ENCODE data around the gene EVA1B. TPM values are rescaled to one million over a fixed set of nuclear protein-coding genes. Genes with fewer than 3 reads are reported as not detected.

The EVA1B gene
- total and polyA plus RNA-seq, 2 donors (not counting 1 experiment from before 2014, with no cell fraction given), result 0.67 to 2.9 TPM

DNA sequence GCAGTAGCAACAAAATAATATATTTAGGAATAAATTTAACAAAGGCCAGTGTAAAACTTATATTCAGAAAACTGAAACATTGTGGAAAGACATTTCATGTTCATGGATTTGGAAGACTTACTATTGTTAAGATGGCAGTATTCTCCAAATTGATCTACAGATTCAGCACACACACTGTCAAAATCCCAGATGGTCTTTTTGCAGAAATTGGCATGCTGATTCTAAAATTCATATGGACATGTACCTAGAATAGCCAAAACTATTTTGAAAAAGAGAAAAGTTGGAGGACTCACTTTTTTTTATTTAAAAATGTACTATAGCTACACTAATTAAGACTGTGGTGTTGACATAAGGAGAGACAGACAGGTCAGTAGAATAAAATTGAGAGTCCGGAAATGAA, 49.2 kb downstream of the EVA1B start:
- no peak overlapping the region for H3K27ac ChIP-seq (ENCODE audit: low read length in 2 of 2)
- H3K4me3 Mint-ChIP-seq, result no peak overlapping the region
- no peak overlapping the region for H3K9ac ChIP-seq (ENCODE audit: low read length)
- peaks cover 80% of the 10 kb centered on the region for H3K79me2 ChIP-seq (ENCODE audit: control insufficient read depth, insufficient read depth, low read length)
- H3K9me3 Mint-ChIP-seq (ENCODE audit: insufficient read depth), result no peaks in the 10 kb centered on the region
- ChIA-PET CTCF (interaction anchor here (0.6 to 2.1 kb wide), 2 partner anchors 11 to 179 kb away, joined by 4 to 11 read pairs; no protein-coding TSS in a partner anchor), POLR2A (no interaction called here)
- no peak overlapping the region for H3K4me3 ChIP-seq (ENCODE audit: control extremely low read depth in 1 of 5, extremely low read depth in 1 of 5, insufficient read depth in 1 of 5, low read depth in 2 of 5, low read length in 4 of 5)
- no CpG with 5 or more reads among the region's 1 CpG for WGBS (ENCODE audit: insufficient coverage)
- H2AFZ ChIP-seq (ENCODE audit: insufficient read depth, low read depth, low read length, poor library complexity, severe bottlenecking), result no peak overlapping the region
- peaks cover 10 to 31% of the 10 kb centered on the region in 2 experiments for H3K36me3 ChIP-seq (replicated peaks in 1 of 2; ENCODE audit: control extremely low read depth in 1 of 2, control insufficient read depth in 1 of 2, extremely low read depth in 1 of 2, insufficient read depth in 2 of 2, low read length in 1 of 2)
- no peak for DNase-seq
- no peaks in the 10 kb centered on the region for H3K4me1 ChIP-seq (ENCODE audit: control insufficient read depth in 2 of 2, insufficient read depth in 2 of 2, low read length in 2 of 2)
- no peak overlapping the region for H3K27ac Mint-ChIP-seq
- H3K4me2 ChIP-seq (replicated peaks; ENCODE audit: low read depth, low read length, poor library complexity, severe bottlenecking), result no peak overlapping the region
- intact Hi-C loops (cut with micrococcal nuclease), result no loop called here
- no peaks in the 10 kb centered on the region for H3K4me1 Mint-ChIP-seq
- no peak for ATAC-seq (ENCODE audit: low read depth)
- TF ChIP-seq, protein P1, sequence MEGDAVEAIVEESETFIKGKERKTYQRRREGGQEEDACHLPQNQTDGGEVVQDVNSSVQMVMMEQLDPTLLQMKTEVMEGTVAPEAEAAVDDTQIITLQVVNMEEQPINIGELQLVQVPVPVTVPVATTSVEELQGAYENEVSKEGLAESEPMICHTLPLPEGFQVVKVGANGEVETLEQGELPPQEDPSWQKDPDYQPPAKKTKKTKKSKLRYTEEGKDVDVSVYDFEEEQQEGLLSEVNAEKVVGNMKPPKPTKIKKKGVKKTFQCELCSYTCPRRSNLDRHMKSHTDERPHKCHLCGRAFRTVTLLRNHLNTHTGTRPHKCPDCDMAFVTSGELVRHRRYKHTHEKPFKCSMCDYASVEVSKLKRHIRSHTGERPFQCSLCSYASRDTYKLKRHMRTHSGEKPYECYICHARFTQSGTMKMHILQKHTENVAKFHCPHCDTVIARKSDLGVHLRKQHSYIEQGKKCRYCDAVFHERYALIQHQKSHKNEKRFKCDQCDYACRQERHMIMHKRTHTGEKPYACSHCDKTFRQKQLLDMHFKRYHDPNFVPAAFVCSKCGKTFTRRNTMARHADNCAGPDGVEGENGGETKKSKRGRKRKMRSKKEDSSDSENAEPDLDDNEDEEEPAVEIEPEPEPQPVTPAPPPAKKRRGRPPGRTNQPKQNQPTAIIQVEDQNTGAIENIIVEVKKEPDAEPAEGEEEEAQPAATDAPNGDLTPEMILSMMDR (IDR thresholded peaks at IDR 0.05), result no peak
- TF ChIP-seq EZH2 (IDR thresholded peaks at IDR 0.05; ENCODE audit: borderline replicate concordance, insufficient read depth, low read depth, low read length, poor library complexity, severe bottlenecking), result no peak
- no peaks in the 10 kb centered on the region for H3K9me3 ChIP-seq (ENCODE audit: control extremely low read depth in 1 of 3, control insufficient read depth in 2 of 3, insufficient read depth in 1 of 3, low read length in 2 of 3)
- peaks cover 33% of the 10 kb centered on the region for H4K20me1 ChIP-seq (ENCODE audit: control insufficient read depth, insufficient read depth, low read length, poor library complexity, severe bottlenecking)
- no peaks in the 10 kb centered on the region for H3K27me3 ChIP-seq (replicated peaks in 1 of 4; ENCODE audit: control extremely low read depth in 1 of 4, control insufficient read depth in 3 of 4, insufficient read depth in 4 of 4, low read length in 3 of 4)
- no peaks in the 10 kb centered on the region for H3K27me3 Mint-ChIP-seq

DNA sequence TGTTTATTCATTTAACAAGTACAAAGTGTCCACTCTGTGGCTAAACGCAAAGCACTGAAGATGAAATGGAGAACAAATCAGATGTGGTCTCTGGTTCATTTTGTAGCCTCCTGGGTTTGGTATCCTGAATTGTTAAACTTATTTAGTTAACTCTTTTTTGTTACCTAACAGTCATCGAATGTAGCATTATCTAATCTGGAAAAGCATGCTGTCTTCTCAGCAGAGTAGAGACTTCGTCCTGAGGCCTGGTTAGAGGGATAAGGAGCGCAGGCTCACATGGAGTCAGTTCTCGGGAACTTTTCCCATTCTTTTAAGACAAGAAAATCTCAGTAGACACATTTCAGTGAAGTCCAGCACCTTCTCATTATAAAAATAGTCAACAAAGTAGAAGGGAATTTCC, 50.4 kb downstream of the EVA1B start:
- WGBS (ENCODE audit: insufficient coverage), result no CpG with 5 or more reads among the region's 5 CpGs
- Mint-ChIP-seq H3K27ac (no peak overlapping the region), H3K4me3 (no peak overlapping the region)

More for the DNA sequence above, 50.4 kb downstream of the EVA1B start:
- DNase-seq (no peak), ATAC-seq (ENCODE audit: low read depth) (no peak)
- ChIA-PET POLR2A (no interaction called here), CTCF (interaction anchor here (1.4 to 2.1 kb wide), 2 partner anchors 10 to 12 kb away, joined by 3 to 11 read pairs; no protein-coding TSS in a partner anchor)
- H3K79me2 ChIP-seq (ENCODE audit: control insufficient read depth, insufficient read depth, low read length), result peaks cover 79% of the 10 kb centered on the region
- H3K4me3 ChIP-seq (ENCODE audit: control extremely low read depth in 1 of 5, extremely low read depth in 1 of 5, insufficient read depth in 1 of 5, low read depth in 2 of 5, low read length in 4 of 5), result no peak overlapping the region
- H4K20me1 ChIP-seq (ENCODE audit: control insufficient read depth, insufficient read depth, low read length, poor library complexity, severe bottlenecking), result peaks cover 38% of the 10 kb centered on the region
- no peaks in the 10 kb centered on the region for H3K9me3 ChIP-seq (ENCODE audit: control extremely low read depth in 1 of 3, control insufficient read depth in 2 of 3, insufficient read depth in 1 of 3, low read length in 2 of 3)
- H3K9me3 Mint-ChIP-seq (ENCODE audit: insufficient read depth), result no peaks in the 10 kb centered on the region
- peaks cover 10 to 39% of the 10 kb centered on the region in 2 experiments for H3K36me3 ChIP-seq (replicated peaks in 1 of 2; ENCODE audit: control extremely low read depth in 1 of 2, control insufficient read depth in 1 of 2, extremely low read depth in 1 of 2, insufficient read depth in 2 of 2, low read length in 1 of 2)
- no peak overlapping the region for H3K27ac ChIP-seq (ENCODE audit: low read length in 2 of 2)
- no peak overlapping the region for H2AFZ ChIP-seq (ENCODE audit: insufficient read depth, low read depth, low read length, poor library complexity, severe bottlenecking)
- no peak for TF ChIP-seq EZH2 (IDR thresholded peaks at IDR 0.05; ENCODE audit: borderline replicate concordance, insufficient read depth, low read depth, low read length, poor library complexity, severe bottlenecking)
- TF ChIP-seq, protein P1 (IDR thresholded peaks at IDR 0.05), result no peak
- no peaks in the 10 kb centered on the region for H3K27me3 ChIP-seq (replicated peaks in 1 of 4; ENCODE audit: control extremely low read depth in 1 of 4, control insufficient read depth in 3 of 4, insufficient read depth in 4 of 4, low read length in 3 of 4)
- no peaks in the 10 kb centered on the region for H3K27me3 Mint-ChIP-seq
- intact Hi-C loops (cut with micrococcal nuclease), result no loop called here
- no peak overlapping the region for H3K9ac ChIP-seq (ENCODE audit: low read length)
- no peak overlapping the region for H3K4me2 ChIP-seq (replicated peaks; ENCODE audit: low read depth, low read length, poor library complexity, severe bottlenecking)
- H3K4me1 ChIP-seq (ENCODE audit: control insufficient read depth in 2 of 2, insufficient read depth in 2 of 2, low read length in 2 of 2), result no peaks in the 10 kb centered on the region
- H3K4me1 Mint-ChIP-seq, result peaks cover 5% of the 10 kb centered on the region

Other genes with a start within 250 kb of the EVA1B start
- gene TEKT2, start 239.6 kb downstream of the EVA1B start, total RNA-seq, result not detected in 2 replicates
- gene TEKT2, start 239.6 kb downstream of the EVA1B start, polyA plus RNA-seq, result 0.25 TPM in 1 of 2 replicates, not detected in the other
- gene ADPRS, start 234.8 kb downstream of the EVA1B start, total RNA-seq, result 20.9 and 24.0 TPM in 2 replicates
- gene ADPRS, start 234.8 kb downstream of the EVA1B start, polyA plus RNA-seq, result 15.0 and 17.4 TPM in 2 replicates
- gene COL8A2, start 198.4 kb downstream of the EVA1B start, total RNA-seq, result 0.17 TPM in 2 replicates
- gene COL8A2, start 198.4 kb downstream of the EVA1B start, polyA plus RNA-seq, result not detected in 2 replicates
- gene TRAPPC3, start 174.2 kb downstream of the EVA1B start, total RNA-seq, result 42.1 and 45.2 TPM in 2 replicates
- 40.5 and 50.3 TPM in 2 replicates for gene TRAPPC3, start 174.2 kb downstream of the EVA1B start, polyA plus RNA-seq
- 65.2 and 66.4 TPM in 2 replicates for gene MAP7D1, start 167.5 kb downstream of the EVA1B start, total RNA-seq
- gene MAP7D1, start 167.5 kb downstream of the EVA1B start, polyA plus RNA-seq, result 44.2 and 75.6 TPM in 2 replicates
- 153 and 159 TPM in 2 replicates for gene THRAP3, start 99.2 kb downstream of the EVA1B start, total RNA-seq
- gene THRAP3, start 99.2 kb downstream of the EVA1B start, polyA plus RNA-seq, result 34.5 and 64.1 TPM in 2 replicates
- 1.8 and 2.6 TPM in 2 replicates for gene SH3D21, start 17.3 kb downstream of the EVA1B start, total RNA-seq
- gene SH3D21, start 17.3 kb downstream of the EVA1B start, polyA plus RNA-seq, result 0.49 and 0.79 TPM in 2 replicates
- 69.1 and 72.8 TPM in 2 replicates for gene STK40, start 62.3 kb upstream of the EVA1B start, total RNA-seq
- 53.1 and 53.5 TPM in 2 replicates for gene STK40, start 62.3 kb upstream of the EVA1B start, polyA plus RNA-seq
- 70.6 and 73.5 TPM in 2 replicates for gene LSM10, start 74.3 kb upstream of the EVA1B start, total RNA-seq
- gene LSM10, start 74.3 kb upstream of the EVA1B start, polyA plus RNA-seq, result 69.3 and 136 TPM in 2 replicates
- 0.56 and 0.94 TPM in 2 replicates for gene OSCP1, start 126.8 kb upstream of the EVA1B start, total RNA-seq
- 0.16 and 0.23 TPM in 2 replicates for gene OSCP1, start 126.8 kb upstream of the EVA1B start, polyA plus RNA-seq
- 34.4 and 34.8 TPM in 2 replicates for gene MRPS15, start 140.7 kb upstream of the EVA1B start, total RNA-seq
- 27.1 and 28.0 TPM in 2 replicates for gene MRPS15, start 140.7 kb upstream of the EVA1B start, polyA plus RNA-seq
- gene CSF3R, start 159.3 kb upstream of the EVA1B start, total RNA-seq, result 0.17 and 0.30 TPM in 2 replicates
- 3.4 and 6.3 TPM in 2 replicates for gene CSF3R, start 159.3 kb upstream of the EVA1B start, polyA plus RNA-seq

Data from B cell (primary cell).